GM12872 (cell line): ENCODE measurements around the gene TNRC6A.

Experiments
- TF ChIP-seq, protein P1 (sequence below): IDR thresholded peaks from 3 replicates; pipeline ENCODE4 v1.5.1; 2011; ENCODE audit warnings: low read depth, mild to moderate bottlenecking, low read length, moderate library complexity; ENCODE audit not compliant: insufficient read depth

The TNRC6A gene

DNA sequence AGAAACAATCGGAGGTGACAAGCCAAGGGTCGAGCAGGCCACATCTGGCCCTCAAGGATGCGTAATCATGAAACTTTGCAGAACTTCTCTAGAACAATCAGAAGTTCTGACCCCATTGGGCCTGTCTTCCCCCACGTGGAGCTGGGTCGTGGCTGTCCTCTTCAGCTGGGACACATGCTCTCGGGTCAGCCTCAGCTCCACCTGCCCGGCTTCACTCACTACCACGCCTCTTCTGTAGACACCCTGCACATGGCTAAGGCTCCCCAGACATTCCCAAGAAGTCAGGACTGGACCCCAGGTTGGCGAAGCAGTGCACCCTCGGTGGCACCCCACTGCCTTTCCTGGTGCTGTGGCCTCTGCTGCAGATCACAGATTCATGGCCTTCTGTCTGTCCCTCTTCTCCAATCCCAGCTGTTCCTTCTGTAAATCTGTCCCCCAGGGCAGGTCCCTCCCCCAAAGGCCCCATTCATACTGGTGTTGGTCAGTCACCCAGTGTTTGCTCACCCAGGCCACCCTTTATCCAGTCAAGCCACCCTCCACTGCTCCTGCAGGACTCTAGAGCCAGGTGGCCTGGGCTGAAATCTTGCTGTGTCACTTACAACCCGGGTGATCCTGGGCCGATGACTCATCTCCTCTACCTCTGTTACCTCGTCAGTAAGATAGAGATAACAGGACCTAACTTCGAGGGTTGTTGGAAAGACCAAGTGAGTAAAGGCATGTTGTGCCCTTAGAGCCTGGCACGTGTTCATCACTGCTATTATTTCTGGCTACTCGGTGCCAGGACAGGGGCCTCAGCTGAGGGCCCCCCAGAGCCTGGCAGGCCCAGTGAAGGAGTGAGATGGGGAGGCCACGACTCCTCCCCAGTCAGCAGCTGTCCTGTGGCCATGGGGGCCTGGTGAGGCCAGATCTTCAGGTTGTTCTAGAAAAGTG is 114.9 kb downstream of the TNRC6A start:
- TF ChIP-seq, protein P1, sequence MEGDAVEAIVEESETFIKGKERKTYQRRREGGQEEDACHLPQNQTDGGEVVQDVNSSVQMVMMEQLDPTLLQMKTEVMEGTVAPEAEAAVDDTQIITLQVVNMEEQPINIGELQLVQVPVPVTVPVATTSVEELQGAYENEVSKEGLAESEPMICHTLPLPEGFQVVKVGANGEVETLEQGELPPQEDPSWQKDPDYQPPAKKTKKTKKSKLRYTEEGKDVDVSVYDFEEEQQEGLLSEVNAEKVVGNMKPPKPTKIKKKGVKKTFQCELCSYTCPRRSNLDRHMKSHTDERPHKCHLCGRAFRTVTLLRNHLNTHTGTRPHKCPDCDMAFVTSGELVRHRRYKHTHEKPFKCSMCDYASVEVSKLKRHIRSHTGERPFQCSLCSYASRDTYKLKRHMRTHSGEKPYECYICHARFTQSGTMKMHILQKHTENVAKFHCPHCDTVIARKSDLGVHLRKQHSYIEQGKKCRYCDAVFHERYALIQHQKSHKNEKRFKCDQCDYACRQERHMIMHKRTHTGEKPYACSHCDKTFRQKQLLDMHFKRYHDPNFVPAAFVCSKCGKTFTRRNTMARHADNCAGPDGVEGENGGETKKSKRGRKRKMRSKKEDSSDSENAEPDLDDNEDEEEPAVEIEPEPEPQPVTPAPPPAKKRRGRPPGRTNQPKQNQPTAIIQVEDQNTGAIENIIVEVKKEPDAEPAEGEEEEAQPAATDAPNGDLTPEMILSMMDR, result no peak

DNA sequence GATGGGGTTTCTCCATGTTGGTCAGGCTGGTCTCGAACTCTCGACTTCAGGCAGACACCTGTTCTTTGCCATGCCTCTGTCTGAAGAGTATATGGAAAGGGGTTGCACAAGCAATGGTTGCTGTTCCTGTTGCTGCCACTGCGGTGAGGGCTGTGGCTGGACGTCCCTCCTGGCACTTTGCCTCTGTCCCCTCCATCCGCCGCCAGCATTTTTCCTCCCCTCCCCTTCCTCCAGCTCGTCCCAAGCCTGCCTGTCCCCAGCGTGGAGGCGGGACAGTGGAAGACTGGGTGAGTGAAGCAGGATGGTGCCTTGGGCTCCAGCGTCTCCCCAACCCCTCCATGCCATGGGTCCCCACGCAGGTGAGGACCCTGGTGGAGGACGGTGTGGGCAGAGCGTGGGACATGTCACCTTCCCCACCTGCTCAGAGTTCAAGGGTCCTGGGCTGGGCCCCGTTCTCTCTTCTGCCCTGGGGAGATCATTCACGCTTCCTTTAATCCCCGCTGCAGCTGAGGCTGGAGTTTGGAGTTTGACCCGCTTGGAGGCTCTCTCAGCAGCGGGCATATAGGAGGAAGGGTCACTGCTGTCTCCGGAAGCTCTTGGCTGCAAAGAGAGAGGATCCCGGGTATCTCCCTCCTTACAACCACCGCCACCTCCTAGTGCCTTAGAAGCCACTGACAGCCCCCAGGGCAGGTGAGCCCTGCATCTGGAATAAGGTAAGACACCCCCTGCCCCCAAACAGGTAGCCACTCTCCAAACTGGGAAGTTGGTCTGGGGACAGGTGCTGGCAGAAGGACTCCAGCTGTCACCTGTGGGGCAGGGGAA is 116.5 kb downstream of the TNRC6A start, which contains the start of gene SLC5A11:
Gene SLC5A11, plus strand, starts transcription at position 238 of the 822 bp plus-strand sequence. CDS start 12,681 bp downstream, outside the sequence.
- TF ChIP-seq, protein P1, result no peak

DNA sequence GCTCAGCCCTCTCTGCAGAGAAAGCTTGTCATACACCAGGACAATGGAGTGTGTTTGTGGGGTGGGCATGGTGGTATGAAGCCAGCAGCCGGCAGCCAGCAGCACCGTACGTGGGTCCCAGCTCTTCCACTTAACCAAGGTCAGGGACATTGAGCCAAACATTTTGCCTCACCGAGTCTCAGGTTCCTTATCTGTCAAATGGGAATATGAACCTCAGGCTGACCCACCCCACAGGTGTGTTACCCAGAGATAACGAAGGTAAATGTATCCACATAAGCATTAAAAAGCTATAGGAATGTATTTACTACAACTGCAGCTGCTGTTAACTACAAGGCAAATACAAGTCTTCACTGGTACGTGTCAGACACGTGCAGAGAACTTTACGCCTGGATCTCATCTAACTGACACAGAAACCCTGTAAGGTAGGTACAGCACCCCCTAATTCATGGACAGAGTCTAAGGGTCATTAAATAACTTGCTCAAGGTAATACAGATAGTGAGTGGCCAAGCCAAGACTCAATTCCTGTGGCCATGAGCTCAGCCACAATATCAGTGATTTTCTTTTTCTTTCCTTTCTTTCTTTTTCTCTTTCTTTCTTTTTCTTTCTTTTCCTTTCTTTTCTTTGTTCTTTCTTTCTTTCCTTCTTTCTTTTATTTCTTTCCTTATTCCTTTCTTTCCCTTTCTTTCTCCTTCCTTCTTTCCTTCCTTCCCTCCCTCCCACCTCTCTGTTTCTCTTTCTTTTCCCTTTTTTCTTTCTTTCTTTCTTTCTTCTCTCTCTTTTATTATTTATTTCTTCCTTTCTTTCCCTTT is 117.3 kb downstream of the TNRC6A start:
- TF ChIP-seq, protein P1, result no peak

DNA sequence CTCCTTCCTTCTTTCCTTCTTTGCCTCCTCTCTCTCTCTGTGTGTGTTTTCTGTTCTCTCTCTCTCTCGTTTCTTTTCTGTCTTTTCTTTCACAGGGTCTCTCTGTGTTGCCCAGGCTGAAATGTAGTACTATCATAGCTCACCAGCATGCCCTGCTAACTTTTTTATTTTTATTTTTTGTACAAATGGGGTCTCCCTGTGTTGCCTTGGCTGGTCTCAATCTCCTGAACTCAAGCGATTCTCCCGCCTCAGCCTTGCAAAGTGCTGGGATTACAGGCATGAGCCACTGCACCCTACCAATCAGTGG is 117.9 kb downstream of the TNRC6A start:
- TF ChIP-seq, protein P1, result no peak

DNA sequence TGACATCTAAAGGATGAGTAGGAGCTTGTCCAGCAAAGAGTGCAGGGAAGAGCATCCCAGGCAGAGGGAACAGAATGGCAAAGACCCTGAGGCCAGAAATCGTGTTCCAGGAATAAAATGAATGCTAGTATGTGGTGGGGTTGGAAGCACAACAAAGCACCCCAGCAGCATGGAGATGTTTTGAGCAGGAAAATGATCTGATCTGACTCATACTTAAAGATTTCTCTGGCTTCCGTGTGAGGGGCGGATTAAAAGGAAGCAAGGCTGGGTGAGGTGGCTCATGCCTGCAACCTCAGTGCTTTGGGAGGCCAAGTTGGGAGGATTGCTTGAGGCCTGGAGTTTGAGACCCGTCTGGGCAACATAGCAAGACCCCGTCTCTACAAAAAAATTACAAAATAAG is 118.6 kb downstream of the TNRC6A start:
- TF ChIP-seq, protein P1, result no peak

DNA sequence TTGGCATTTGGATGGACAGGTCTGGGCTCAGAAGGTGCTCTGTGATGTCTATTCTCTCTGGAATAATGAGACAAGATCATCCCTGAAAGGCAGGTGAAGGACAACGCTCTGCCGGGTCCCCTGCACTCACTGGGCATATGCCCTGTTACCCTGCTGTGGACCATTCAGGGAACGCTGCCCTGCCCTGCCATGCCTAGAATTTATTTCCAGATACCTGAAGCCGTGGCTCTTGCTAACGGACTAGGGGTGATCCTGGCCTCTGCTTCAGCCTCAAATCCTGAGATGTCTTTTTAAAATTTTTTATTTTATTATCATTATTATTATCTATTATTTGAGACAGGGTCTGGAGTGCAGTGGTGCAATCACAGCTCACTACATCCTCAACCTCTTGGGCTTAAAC is 120.2 kb downstream of the TNRC6A start:
- TF ChIP-seq, protein P1, result no peak
